Progenitor cell of endocrine pancreas (in vitro differentiated cells): ENCODE measurements around the gene FIGNL2. TPM values are rescaled to one million over a fixed set of nuclear protein-coding genes. Genes with fewer than 3 reads are reported as not detected.
"Not testable (repeated sequence)": the region's sequence is repeated elsewhere in the genome, so short reads cannot be mapped to it uniquely, and the experiment has no call there.

Experiments used
- DNase-seq: peaks from one replicate; pipeline ENCODE4 v3.0.0; 2021; ENCODE audit warnings: low spot score; ENCODE audit not compliant: unreplicated experiment
- H3K27ac Mint-ChIP-seq: 2 replicates; pipeline ENCODE4 v1.8.0; 2021; ENCODE audit warnings: mild to moderate bottlenecking, moderate library complexity, mixed read lengths
- H3K27me3 Mint-ChIP-seq: 2 replicates; pipeline ENCODE4 v1.8.0; 2021; ENCODE audit warnings: mixed read lengths
- H3K36me3 Mint-ChIP-seq: 2 replicates; pipeline ENCODE4 v1.8.0; 2022; ENCODE audit warnings: mixed read lengths; ENCODE audit not compliant: insufficient read depth
- H3K4me1 Mint-ChIP-seq: 2 replicates; pipeline ENCODE4 v1.8.0; 2021; ENCODE audit warnings: low read depth, mixed read lengths
- H3K4me3 Mint-ChIP-seq: 2 replicates; pipeline ENCODE4 v1.8.0; 2021; ENCODE audit warnings: low read depth, mild to moderate bottlenecking, moderate library complexity, mixed read lengths
- H3K9me3 Mint-ChIP-seq: 2 replicates; pipeline ENCODE4 v1.8.0; 2021; ENCODE audit warnings: low read depth, mixed read lengths
- total RNA-seq: library from RNA; stranded (reverse); gene quantifications from 2 replicates; pipeline ENCODE4 v1.2.1, GENCODE V29; 2021
- TF ChIP-seq, protein P1 (sequence below): fragments of 200-600 bp; sonication (generic); IDR thresholded peaks from one replicate; pipeline ENCODE4 v1.5.0; 2021; ENCODE audit warnings: antibody characterized with exemption, mild to moderate bottlenecking; ENCODE audit not compliant: unreplicated experiment

The FIGNL2 gene
- total RNA-seq, 1 donor from 2014 or later, result 46.7 TPM

- Mint-ChIP-seq H3K36me3 (no peaks in the 10 kb centered on the region), H3K9me3 (no peaks in the 10 kb centered on the region), H3K4me3 (no peak overlapping the region), H3K27ac (no peak overlapping the region), H3K27me3 (peaks cover 9% of the 10 kb centered on the region), H3K4me1 (no peaks in the 10 kb centered on the region)
- DNase-seq, result no peak
- TF ChIP-seq, protein P1, sequence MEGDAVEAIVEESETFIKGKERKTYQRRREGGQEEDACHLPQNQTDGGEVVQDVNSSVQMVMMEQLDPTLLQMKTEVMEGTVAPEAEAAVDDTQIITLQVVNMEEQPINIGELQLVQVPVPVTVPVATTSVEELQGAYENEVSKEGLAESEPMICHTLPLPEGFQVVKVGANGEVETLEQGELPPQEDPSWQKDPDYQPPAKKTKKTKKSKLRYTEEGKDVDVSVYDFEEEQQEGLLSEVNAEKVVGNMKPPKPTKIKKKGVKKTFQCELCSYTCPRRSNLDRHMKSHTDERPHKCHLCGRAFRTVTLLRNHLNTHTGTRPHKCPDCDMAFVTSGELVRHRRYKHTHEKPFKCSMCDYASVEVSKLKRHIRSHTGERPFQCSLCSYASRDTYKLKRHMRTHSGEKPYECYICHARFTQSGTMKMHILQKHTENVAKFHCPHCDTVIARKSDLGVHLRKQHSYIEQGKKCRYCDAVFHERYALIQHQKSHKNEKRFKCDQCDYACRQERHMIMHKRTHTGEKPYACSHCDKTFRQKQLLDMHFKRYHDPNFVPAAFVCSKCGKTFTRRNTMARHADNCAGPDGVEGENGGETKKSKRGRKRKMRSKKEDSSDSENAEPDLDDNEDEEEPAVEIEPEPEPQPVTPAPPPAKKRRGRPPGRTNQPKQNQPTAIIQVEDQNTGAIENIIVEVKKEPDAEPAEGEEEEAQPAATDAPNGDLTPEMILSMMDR, result no peak
Observed at GRCh38 chr12:51809193-51809592, 39.3 kb downstream of the FIGNL2 start.

GRCh38 chr12:51806896-51807295 lies 41.6 kb downstream of the FIGNL2 start:
- no peak for DNase-seq
- H3K4me1 Mint-ChIP-seq, result no peaks in the 10 kb centered on the region
- H3K4me3 Mint-ChIP-seq, result no peak overlapping the region
- no peaks in the 10 kb centered on the region for H3K9me3 Mint-ChIP-seq
- no peak overlapping the region for H3K27ac Mint-ChIP-seq
- no peaks in the 10 kb centered on the region for H3K27me3 Mint-ChIP-seq
- H3K36me3 Mint-ChIP-seq, result no peaks in the 10 kb centered on the region
- TF ChIP-seq, protein P1, result no peak

GRCh38 chr12:51801027-51801426 lies 47.5 kb downstream of the FIGNL2 start:
- Mint-ChIP-seq H3K4me3 (no peak overlapping the region), H3K27ac (no peak overlapping the region), H3K36me3 (no peaks in the 10 kb centered on the region), H3K27me3 (no peaks in the 10 kb centered on the region), H3K9me3 (no peaks in the 10 kb centered on the region), H3K4me1 (no peaks in the 10 kb centered on the region)
- TF ChIP-seq, protein P1, result no peak
- DNase-seq, result no peak

DNA sequence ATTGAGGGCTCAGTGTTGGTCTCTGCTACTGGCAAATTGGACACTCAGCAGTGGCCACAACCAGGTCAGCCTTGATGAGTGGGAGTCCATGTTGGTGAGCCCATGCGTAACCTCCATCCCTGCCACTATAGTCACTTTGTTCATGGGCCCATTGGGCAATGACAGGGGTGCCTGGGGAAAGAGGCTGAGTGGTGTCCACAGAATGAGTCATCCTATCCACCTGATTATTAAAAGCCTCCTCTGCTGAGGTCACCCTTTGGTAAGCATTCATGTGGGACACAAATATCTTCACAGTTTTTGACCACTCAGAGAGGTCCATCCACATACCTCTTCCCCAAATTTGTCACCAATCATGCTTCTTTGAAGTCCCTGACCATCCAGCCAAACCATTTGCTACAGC lies 50.0 kb downstream of the FIGNL2 start:
- Mint-ChIP-seq H3K4me3 (no peak overlapping the region), H3K9me3 (no peaks in the 10 kb centered on the region), H3K36me3 (no peaks in the 10 kb centered on the region), H3K27ac (no peak overlapping the region), H3K27me3 (no peaks in the 10 kb centered on the region), H3K4me1 (no peaks in the 10 kb centered on the region)
- no peak for DNase-seq
- TF ChIP-seq, protein P1, result no peak

DNA sequence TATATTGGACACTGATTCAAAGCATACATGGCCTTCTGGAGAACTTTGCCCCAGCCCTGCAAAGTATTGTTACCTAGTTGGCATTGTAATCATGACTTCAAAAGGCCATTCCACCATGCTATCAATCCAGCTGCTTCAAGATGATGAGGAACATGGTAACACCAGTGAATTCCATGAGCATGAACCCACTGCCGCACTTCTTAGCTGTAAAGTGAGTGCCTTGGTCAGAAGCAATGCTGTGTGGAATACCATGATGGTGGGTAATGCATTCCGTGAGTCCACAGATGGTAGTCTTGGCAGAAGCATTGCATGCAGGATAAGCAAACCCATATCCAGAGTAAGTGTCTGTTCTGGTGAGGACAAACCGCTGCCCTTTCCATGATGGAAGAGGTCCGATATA lies 50.5 kb downstream of the FIGNL2 start:
- DNase-seq, H3K36me3 Mint-ChIP-seq, H3K4me3 Mint-ChIP-seq: not testable (repeated sequence)

GRCh38 chr12:51797301-51797700 lies 51.2 kb downstream of the FIGNL2 start:
- TF ChIP-seq, protein P1, result no peak
- Mint-ChIP-seq H3K4me3 (no peak overlapping the region), H3K27me3 (no peaks in the 10 kb centered on the region), H3K27ac (no peak overlapping the region), H3K36me3 (peaks cover 2% of the 10 kb centered on the region), H3K9me3 (no peaks in the 10 kb centered on the region), H3K4me1 (no peaks in the 10 kb centered on the region)
- DNase-seq, result no peak

More for the DNA sequence above, 50.5 kb downstream of the FIGNL2 start:
- not testable (repeated sequence) for H3K27ac Mint-ChIP-seq, H3K9me3 Mint-ChIP-seq, H3K4me1 Mint-ChIP-seq, H3K27me3 Mint-ChIP-seq
